Keratinocyte (primary cell): ENCODE measurements around the gene DEF6.

Source experiments
- CTCF ChIP-seq, 3 experiments: IDR thresholded peaks in 1 of 3; conservative IDR thresholded peaks in 1 of 3; optimal IDR thresholded peaks in 1 of 3; 2 replicates in 2 of 3; 3 replicates in 1 of 3; pipeline versions ENCODE3 to v1.5.1; 2011; ENCODE audit warnings: low read length in 3 of 3, mild to moderate bottlenecking in 3 of 3, moderate library complexity in 2 of 3, control low read depth in 1 of 3, inconsistent platforms in 1 of 3; ENCODE audit not compliant: insufficient read depth in 2 of 3; ENCODE audit errors: extremely low read depth in 1 of 3
- EZH2 ChIP-seq: IDR thresholded peaks from one replicate; pipeline ENCODE4 v1.6.1; 2012; ENCODE audit warnings: inconsistent platforms, mild to moderate bottlenecking, low read length, moderate library complexity

- TF ChIP-seq CTCF (optimal IDR thresholded peaks at IDR 0.05 in 1 of 3, IDR thresholded peaks at IDR 0.05 in 1 of 3, conservative IDR thresholded peaks at IDR 0.05 in 1 of 3; ENCODE audit: extremely low read depth in 1 of 3, insufficient read depth in 2 of 3, low read length in 3 of 3): no peak
- no peak for TF ChIP-seq EZH2
These were observed 43.9 kb downstream of the DEF6 start for GRCh38 chr6:35341557-35341956.
